SW 1271 (cell line): Measurements from ENCODE around the gene ABHD17B.

ENCODE experiments used
- DNase-seq, 2 experiments: peaks; one replicate each; lab custom pipeline; 2025; lab: John Stamatoyannopoulos, UW

ABHD17B gene

DNA sequence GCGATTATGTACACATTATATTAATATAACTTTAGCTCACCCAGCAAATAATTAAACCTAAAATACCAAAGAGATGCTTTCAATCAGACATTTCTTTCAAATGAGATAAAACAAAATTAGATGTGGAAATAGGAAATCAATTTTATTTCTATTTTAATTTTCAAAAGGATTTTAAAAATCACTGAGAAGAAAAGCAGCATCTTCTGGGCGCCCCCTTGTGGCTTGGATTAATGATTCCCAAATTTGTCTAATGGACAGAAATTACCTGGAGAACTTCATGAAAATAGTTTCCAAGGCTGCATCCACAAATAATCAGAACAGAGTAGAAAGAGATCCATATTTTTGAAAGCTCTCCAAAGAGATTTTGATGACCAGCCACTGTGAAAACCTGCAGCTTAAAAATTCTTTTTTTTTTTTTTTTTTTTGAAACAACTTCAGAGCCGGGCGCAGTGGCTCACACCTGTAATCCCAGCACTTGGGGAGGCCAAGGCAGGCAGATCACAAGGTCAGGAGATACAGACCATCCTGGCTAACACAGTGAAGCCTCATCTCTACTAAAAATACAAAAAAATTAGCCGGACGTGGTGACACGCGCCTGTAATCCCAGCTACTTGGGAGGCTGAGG, 91.8 kb downstream of the ABHD17B start:
- DNase-seq = peak in 1 of 2 experiments; percentile 44

- DNase-seq = no peak
Measured at GRCh38 chr9:71816916-71817451, 94.0 kb downstream of the ABHD17B start.
